Posterior cingulate gyrus (tissue), 11 donors: Measurements from ENCODE around the gene EIF6.

Experiments
- DNase-seq, 10 donors: peaks; one replicate each; pipeline versions ENCODE4 v3.0.0 to v3.0.0-alpha.2; 2020 to 2021; ENCODE audit warnings: mixed read lengths in 3 of 10
- intact Hi-C: fragments of 100-400 bp; cut with DNase I; formaldehyde crosslinking; loops from one replicate; pipeline ENCODE4 v1.15.1; 2023

EIF6 gene

DNA sequence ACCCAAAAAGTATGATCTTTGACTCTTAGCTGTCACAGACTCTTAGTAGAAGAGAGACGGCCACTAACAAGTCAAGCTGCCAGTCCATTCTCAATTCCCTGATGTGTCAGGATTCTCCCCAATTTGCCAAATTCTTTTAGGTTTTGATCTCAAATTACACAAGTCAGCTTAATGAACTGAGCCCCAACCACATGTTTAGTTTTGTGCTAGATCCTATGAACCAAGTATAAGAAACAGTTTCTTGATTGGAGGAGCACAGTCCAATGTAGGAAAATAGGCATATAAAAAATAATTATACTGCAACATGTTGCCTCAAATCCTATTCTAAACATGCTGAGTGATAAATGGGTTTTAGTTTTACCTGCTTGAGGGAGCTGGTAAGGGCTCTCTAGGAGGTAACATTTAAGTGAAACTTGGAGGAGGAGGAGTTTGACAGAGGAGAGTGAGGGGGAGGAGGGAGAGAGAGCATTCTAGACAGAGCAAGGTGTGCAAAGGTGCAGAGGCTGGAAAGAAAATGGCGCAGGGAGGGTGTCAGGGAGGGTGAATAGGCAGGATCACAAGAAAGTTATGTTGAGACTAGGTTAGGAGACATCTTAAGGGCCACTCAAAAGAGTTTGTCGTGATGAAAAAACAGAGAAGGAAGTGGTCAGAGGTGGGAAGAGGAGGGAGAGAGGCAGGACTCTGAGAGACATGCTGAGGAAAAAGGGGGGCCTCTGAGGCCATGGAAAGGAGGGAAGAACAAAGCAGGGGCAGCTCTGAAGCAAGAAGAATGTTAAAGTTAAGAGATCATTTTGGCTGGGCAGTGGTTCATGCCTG is 30.5 kb upstream of the EIF6 start:
- no peak for DNase-seq
- intact Hi-C loops: no loop called here

- intact Hi-C loops: no loop called here
- DNase-seq: no peak
Measured at GRCh38 chr20:35312318-35312717, 27.7 kb upstream of the EIF6 start.

DNA sequence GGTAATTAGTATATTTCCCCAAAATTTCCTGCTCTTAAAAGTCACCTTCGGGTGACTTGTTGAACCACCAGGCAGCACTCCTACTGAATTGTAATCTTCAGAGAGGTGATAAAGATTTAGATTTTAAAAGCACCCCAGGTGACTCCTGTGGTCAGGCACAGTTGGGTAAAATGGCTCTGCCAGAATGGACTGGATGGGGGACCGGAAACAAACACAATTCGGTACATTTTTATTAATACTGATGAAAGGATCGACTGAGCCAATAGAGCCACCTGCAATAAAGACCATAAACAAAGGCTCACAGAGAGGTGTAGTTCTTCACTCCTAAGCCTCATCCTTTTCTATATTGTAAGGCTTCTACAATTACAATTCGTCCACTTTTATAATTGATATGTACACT is 27.2 kb upstream of the EIF6 start:
- DNase-seq: no peak
- intact Hi-C loops: no loop called here

- DNase-seq: no peak
- intact Hi-C loops: no loop called here
Measured at GRCh38 chr20:35311409-35311808, 26.8 kb upstream of the EIF6 start.

DNA sequence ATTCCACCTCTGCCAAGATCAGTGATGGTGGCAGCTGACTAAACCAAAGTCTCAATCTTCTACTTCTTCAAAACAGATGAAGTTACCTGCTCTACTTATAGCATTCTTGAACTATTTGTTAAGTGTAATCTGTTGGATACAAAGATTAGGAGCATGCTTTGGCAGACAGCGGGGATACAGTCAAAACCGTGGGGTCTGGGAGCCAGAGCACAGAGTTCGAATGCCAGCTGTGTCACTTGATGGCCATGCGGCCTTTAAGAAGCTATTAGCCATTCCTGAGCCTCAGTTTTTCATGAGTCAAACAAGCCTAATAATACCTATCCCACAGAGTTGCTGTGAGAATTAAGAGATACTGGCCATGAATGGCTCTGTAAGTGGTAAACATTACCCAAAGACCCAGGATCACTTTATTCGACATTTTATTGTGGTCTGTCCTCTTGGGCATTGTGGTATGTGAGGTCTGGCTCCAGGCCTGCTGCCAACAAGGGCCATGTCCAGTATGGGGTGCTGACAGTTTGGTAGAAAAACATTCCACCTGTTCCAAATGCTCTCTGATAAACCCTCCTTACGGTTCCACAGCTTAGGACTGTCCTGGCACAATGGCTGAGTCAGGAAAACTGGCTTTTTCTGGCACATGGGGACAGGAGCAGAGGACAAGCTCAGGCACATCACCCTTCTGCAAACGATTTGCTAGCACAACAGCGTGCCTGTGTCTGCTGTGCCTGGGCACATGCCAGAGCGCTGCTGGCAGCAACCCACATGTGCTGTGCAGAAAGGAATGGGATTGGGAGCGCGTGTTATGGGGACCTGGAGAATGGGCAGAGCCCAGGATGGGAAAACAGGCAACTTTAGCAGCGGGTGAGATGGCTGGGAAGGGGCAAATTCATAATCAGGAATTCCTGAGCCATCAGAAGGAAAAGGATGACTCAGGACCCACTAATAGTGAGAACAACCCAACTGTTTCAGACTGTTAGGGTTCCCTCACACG is 23.4 kb upstream of the EIF6 start:
- intact Hi-C loops: no loop called here
- peak; percentile 45 to 97 (median 78) for DNase-seq

DNA sequence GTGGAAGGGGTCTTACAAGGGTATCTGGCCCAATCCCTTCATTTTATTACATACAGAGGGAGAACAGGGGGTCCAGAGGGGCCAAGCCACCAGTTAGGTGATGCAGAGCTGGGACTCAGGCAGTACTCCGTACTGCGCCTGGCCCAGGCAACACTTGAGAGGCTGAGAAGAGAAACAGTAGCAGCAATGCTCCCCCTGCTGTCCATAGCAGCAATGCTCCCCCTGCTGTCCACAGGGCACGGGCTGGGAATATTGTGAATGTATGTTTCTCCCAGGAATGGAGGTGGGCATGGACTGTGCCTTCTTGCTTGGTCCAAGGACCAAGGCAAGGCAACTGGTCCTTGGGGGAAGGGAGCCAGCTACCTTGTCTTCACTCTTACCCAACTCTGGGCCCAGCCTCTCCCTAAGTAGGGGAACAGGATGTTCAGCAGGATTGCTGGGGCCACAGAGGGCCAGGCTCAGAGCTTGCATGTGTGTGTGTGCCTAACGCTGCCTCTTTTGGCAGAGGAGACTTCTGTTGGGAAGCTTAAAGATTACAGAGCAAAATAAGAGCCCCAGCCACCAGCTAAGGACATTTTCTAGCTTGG is 22.5 kb upstream of the EIF6 start:
- intact Hi-C loops: no loop called here

GRCh38 chr20:35305682-35306556 is 21.3 kb upstream of the EIF6 start:
- intact Hi-C loops: loop anchor here (2.0 kb wide), 1 partner anchor 141 kb away; no protein-coding TSS in a partner anchor
- peak in 2 of 10 donors; percentile 39 to 74 for DNase-seq

More for the DNA sequence above, 22.5 kb upstream of the EIF6 start:
- peak in 9 of 10 donors; percentile 43 to 95 (median 60) for DNase-seq

DNA sequence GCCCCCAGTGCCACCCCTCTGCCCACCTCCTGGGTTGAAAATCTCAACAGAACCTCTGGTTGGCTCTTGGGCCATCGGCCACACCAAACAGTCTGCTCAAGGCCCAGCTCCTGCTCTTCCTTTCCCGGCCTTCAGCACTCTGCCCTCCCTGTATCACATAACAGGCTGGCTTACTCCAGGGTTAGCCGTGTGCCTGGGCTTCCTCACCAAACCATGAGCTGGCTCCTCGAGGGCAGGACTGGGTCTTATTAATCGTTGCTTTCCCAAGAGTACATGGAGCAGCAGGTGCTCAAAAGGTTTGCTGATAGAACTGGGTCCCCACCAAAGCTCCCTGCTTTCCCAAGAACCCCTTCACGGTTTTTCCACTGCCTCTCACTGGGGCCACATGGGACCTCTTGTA is 20.4 kb upstream of the EIF6 start:
- peak in 1 of 10 donors; percentile 52 for DNase-seq
- intact Hi-C loops: loop anchor here (2.0 kb wide), 1 partner anchor 142 kb away; no protein-coding TSS in a partner anchor

GRCh38 chr20:35303735-35304491 is 19.3 kb upstream of the EIF6 start:
- intact Hi-C loops: loop anchor here (2.0 kb wide), 2 partner anchors 135 to 143 kb away; partner anchors contain the start of gene GDF5
- peak; percentile 38 to 95 (median 76) for DNase-seq

DNA sequence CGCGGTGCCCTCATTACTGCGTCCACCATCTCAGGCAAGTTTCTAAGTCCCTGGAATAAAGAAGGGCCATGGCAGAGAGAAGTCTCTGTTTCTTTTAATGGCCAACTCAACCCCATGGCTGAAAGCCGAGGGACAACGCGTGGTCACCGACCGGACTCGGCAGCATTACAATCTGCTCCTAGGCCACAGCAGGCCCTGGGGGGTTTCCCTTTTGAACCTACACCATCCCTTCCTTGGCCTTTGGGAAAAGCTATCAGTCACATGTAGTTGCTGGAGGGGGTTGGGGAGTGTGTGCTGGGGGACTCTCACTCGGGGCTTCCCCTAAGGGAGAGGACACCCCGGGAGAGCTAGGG is 18.8 kb upstream of the EIF6 start:
- intact Hi-C loops: loop anchor here (2.0 kb wide), 1 partner anchor 135 kb away; the partner anchor contains the start of gene GDF5
- peak in 1 of 10 donors; percentile 43 for DNase-seq

- peak in 1 of 10 donors; percentile 12 for DNase-seq
- intact Hi-C loops: loop anchor here (2.0 kb wide), 1 partner anchor 136 kb away; the partner anchor contains the start of gene GDF5
Measured at GRCh38 chr20:35302421-35303335, 18.1 kb upstream of the EIF6 start.

DNA sequence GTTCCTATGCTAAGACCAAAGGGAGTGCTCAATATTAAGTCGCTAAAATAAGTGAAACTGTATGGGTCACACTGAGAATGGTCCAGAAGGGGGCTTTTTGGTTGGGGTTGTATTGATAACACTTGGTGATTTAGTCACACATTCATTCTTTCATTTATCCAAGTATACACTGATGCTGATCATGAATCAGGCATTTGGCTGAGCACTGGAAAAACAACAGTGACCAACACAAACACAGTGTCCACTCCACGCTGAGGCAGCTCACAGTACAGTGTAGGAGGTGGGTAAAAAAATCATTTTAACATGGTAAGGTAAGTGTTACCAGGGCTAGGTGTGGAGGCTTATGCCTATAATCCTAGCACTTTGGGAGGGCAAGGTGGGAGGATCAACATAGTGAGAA is 16.9 kb upstream of the EIF6 start:
- intact Hi-C loops: no loop called here

DNA sequence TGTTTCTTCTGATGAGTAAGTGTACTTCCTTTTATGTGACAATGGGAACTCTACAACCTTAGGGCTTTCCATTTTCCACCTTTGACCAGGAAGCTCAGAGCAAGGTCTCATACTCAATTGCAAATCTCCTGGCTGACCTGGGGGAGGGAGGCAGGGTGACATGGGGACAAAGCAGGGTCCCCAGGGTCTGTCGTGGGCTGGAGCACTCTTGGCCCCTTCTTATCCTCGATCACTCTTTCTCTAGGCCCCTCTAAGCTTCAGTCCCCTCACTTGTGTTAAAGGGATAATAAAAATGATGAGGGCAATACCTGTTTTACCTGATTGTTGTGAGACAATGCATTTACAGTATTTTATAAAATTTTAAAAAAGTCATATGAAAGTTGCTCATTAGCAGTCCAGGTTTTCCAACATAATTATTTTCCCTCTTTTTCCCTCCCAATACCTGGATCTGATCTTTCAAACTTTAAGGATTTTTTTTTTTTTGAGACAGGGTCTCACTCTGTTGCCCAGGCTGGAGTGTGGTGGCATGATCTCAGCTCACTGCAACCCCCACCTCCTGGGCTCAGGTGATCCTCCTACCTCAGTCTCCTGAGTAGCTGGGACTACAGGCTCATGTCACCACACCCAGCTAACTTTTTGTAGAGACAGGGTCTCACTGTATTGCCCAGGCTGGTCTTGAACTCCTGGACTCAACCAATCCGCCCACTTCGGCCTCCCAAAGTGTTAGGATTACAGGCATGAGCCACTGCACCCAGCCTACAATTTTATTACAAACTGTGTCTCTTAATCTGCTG is 16.1 kb upstream of the EIF6 start:
- DNase-seq: peak in 1 of 10 donors; percentile 9
- intact Hi-C loops: no loop called here

More for the DNA sequence above, 16.9 kb upstream of the EIF6 start:
- no peak for DNase-seq

DNA sequence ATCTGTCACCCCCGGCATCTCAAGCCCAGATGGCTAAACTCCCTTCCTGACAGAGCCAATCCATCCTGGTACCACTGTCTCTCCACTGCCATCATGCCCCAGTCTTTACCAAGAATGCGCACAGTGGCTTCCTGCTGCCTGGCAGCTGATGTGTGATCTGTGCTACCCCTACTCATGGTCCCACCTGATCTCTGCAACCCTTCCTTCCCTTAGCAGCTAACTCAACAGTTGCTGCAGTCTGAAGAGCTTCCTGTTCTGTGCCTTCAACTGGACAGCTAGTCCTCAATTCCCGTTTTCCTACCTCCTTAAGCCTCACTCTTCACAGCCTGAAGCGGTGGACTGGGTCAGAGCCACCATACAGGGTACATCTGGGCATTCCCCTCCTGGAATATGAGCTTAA is 15.2 kb upstream of the EIF6 start:
- DNase-seq: peak in 1 of 10 donors; percentile 15
- intact Hi-C loops: no loop called here

- intact Hi-C loops: no loop called here
Measured at GRCh38 chr20:35298264-35298663, 13.7 kb upstream of the EIF6 start.

GRCh38 chr20:35297740-35298139 is 13.2 kb upstream of the EIF6 start:
- peak in 1 of 10 donors; percentile 39 for DNase-seq
- intact Hi-C loops: no loop called here

More at GRCh38 chr20:35298264-35298663, 13.7 kb upstream of the EIF6 start:
- peak in 1 of 10 donors; percentile 41 for DNase-seq

DNA sequence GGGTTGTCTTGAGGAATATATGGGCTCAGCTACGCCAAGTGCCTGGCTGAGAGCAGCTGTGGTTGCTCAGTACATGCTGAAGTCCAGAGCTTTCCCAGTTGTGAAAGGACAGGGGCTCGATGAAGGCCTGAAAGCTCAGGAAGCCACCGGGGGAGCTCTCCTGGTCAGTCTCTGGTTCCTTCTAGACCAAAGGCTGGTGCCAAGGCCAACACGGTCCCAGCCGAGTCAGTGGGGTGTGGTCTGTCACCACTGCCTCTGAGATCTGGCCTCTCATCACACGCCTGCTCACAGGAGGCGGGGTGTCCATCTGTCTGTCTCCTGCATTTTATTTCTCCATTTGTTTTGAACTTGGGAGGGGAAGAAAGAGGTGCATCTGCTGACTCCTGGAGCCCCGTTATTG is 12.6 kb upstream of the EIF6 start:
- peak in 1 of 10 donors; percentile 63 for DNase-seq

More for the DNA sequence above, 12.6 kb upstream of the EIF6 start:
- intact Hi-C loops: no loop called here
